ENCODE measurements around the gene MCTP2.
"Not testable (repeated sequence)": the region's sequence is repeated elsewhere in the genome, so short reads cannot be mapped to it uniquely, and the experiment has no call there.

Gene MCTP2

GRCh38 chr15:94457661-94458060 is 226.3 kb downstream of the MCTP2 start:
- FAIRE-seq, result no peak

GRCh38 chr15:94460624-94461023 is 229.3 kb downstream of the MCTP2 start:
- FAIRE-seq, result no peak

GRCh38 chr15:94467034-94467433 is 235.7 kb downstream of the MCTP2 start:
- no peak for FAIRE-seq

- no peak for FAIRE-seq
These were observed 239.1 kb downstream of the MCTP2 start for GRCh38 chr15:94470492-94470891.

DNA sequence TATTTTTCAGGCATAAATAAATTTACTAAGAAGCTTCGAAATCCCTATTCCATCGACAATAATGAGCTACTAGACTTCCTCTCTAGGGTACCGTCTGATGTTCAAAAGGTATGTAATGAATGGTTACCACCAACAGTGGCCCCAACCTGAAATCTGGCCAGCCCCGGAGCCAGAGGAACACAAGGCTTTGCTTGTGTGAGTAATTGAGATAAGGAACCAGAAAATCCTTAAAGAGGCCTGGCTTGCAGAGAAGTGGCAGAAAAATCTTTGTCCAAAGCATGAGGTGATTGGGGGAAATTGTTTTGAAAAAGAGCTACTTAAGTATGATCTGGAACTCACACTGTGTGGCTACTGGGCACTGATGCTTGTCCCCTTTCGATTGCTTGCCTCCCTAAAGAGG is 245.3 kb downstream of the MCTP2 start:
- FAIRE-seq, result no peak

- FAIRE-seq, result no peak
These were observed 246.7 kb downstream of the MCTP2 start for GRCh38 chr15:94477913-94478553.

DNA sequence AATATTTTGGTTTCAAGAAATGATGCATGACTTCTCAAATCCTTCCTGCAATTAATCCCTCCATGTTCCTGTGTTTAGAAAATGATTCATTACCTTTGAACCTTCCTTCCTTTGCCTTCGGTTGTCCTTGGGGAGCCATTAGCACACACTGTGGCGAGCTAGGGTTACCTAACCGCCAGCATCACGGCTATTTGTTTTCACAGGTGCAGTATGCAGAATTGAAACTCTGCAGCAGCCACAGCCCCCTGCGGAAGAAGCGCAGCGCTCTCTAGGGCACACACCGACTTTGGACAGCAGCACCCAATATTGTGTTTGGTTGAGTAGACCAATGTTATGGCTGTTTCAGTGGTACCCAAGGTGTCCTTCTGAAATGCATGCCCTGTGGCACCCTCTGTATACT is 247.4 kb downstream of the MCTP2 start:
- FAIRE-seq, result no peak

DNA sequence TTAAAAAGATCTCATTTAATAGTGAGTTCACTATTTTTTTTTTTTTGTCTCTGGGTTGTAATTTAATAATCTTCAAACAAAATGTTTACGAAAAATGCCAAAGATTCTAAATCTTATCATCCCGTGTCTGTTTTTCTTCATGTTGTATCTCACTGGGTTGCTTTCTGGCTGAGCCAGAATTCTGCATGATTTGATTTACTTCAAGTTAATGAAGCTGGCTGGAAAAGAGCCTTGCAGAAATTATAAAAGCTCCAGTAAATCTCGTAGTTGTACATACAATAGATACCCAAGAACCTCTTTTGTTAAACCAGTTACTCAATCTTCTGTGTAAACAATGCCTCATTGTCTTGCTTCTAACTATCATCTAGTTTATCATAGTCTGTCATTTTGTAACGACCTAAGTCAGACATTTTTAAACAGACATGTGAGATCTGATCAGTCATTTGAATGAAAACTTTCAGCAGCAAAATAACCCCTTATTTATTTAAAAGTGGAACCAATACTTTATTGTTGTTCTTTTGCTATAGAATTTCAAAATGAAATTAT is 249.0 kb downstream of the MCTP2 start:
- peak; percentile 48 for FAIRE-seq

DNA sequence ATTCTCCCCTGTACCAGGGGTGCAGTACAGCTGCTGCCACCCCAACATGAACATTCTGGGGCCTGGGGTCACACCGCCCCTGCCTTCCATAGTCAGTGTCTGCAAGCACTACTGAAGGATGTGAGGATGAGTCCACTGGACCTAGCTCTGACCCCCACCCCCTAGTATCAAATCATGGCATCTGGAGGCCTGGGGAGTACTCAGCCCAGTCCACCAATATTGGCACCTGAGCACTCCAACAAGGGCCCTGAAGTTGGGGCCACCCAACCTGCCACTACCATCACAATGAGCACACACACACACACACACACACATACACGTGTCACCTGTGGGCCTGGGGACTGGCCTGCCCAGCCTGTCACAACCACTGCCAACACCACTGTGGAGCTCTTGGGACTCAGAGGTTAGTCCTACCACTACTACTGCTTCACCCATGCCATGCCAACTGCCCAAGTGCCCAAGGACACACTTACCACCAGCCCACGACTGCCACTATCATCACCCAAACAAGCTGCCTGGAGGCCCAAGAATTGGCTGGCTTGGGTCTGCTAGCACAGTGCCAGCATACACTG is 253.9 kb downstream of the MCTP2 start:
- no peak for FAIRE-seq

GRCh38 chr15:94487635-94488034 is 256.3 kb downstream of the MCTP2 start:
- FAIRE-seq, result no peak

- FAIRE-seq, result no peak
These were observed 261.8 kb downstream of the MCTP2 start for GRCh38 chr15:94493176-94493575.

DNA sequence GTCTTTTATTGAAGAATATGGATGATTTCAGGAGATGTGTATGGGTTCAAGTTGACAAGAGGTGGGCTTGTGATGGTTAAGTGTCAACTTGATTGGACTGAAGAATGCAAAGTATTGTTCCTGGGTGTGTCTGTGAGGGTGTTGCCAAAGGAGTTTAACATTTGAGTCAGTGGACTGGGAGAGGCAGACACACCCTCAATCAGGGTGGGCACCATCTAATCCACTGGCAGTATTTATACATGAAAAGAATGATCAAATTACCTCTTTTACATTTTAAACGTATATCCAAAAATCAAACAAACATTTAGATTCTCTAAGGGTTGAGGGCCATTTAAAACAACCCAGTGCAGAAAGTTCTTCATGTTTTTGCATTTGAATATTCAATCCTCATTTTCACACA is 262.2 kb downstream of the MCTP2 start:
- not testable (repeated sequence) for FAIRE-seq

GRCh38 chr15:94494732-94495131 is 263.4 kb downstream of the MCTP2 start:
- FAIRE-seq, result no peak

DNA sequence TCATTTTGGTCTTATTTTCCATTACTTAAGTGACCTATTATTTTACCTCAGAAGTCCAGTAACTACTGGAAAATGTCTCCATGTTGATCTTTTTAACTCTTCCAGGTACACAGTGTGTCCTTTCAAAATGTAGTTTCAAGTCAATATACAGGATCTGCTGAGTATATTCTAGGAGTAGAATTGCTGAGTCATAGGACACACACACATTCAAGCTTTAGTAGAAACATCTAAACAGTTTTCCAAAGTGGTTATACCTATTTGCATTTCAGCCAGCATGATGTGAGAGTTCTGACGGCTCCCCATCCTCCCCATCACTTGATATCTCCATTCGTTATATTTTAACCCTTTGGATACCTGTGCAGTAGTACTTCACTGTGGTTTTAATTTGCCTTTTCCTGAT is 271.9 kb downstream of the MCTP2 start:
- FAIRE-seq, result no peak

DNA sequence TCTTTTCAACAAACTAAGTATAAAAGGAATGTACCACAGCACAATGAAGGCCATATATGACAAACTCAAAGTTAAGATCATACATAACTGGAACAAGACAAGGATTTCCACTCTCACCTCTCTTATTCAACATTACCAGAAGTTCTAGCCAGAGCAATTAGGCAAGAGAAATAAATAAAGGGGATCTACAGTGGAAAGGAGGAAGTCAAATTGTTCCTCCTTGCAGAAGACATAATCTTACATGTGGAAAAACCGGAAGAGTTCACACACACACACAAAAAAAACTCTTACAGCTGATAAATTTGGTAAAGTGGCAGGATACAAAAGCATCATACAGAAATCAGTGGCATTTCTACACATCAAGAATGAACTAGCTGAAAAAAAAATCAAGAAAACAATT is 277.9 kb downstream of the MCTP2 start:
- FAIRE-seq, result no peak

DNA sequence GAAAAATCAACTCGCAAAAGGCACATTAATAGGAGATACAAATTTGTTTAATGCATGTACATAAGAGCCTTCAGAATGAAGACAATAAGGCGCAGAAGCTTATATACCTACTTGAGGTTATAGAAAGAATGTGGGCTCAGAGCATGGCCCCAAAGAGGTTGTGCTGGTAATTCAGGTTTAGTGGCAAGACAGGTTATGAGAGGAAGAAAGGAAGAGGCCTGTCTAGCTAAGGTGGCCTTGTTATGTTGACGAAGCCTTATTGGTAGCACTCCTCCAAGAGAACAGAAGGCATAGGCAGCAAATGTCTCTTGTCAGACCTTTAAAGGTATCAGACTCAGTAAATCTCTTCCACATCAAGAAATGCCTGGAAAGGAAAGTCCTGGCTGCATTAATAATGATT is 290.8 kb downstream of the MCTP2 start:
- FAIRE-seq, result no peak

GRCh38 chr15:94523873-94524272 is 292.5 kb downstream of the MCTP2 start:
- no peak for FAIRE-seq

- FAIRE-seq, result no peak
These were observed 293.2 kb downstream of the MCTP2 start for GRCh38 chr15:94524565-94524964.

DNA sequence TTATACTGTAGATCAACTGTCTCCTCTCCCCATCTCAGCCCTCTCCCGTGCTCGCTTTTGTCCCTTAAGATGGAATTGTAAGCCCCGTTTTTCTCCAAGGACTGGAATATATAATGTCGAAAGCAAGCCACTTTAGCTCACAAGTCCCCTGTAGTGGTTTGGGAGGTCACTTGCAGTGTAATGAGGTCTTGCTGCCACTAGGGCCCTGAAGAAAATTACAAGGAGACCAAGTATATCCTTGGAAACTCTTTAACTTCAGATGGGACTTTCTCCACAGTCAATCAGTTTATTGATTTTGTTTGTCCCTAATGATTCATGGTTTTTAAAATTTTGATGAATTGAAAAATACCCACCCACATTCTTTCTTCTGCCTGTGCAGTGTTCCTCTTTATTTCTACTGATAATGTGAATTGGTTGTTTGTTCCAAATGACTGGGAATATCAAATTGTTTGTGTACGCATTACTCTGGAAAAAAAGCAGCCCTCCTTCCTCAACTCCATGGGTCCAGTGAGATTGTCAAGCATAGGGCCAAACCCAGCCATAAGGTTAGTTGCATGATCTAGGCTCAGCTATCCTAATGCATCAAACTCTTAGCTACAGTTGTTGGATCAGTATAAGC is 294.8 kb downstream of the MCTP2 start:
- FAIRE-seq, result no peak

GRCh38 chr15:94532226-94532625 is 300.9 kb downstream of the MCTP2 start:
- FAIRE-seq, result no peak
